ENCODE measurements around the gene GPR152.

GPR152 gene

DNA sequence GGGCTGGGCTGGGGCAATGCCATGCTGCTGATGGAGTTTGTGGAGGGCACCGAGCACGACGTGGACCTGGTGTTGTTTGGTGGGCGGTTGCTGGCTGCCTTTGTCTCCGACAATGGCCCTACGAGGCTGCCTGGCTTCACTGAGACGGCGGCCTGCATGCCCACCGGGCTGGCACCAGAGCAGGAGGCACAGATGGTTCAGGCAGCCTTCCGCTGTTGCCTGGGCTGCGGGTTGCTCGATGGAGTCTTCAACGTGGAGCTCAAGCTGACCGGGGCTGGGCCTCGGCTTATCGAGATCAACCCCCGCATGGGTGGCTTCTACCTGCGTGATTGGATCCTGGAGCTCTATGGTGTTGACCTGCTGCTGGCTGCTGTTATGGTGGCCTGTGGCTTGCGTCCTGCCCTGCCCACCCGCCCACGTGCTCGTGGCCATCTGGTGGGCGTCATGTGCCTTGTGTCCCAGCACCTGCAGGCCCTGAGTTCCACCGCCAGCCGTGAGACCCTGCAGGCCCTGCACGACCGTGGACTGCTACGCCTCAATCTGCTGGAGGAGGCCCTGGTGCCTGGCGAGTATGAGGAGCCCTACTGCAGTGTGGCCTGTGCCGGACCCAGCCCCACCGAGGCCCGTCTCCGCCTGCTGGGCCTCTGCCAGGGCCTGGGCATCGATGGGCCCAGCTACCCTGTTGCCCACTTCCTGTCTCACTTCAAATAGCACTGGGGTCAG lies 28.5 kb downstream of the GPR152 start:
- DNase-seq (ENCODE audit: low read depth in 2 of 2) = no peak

DNA sequence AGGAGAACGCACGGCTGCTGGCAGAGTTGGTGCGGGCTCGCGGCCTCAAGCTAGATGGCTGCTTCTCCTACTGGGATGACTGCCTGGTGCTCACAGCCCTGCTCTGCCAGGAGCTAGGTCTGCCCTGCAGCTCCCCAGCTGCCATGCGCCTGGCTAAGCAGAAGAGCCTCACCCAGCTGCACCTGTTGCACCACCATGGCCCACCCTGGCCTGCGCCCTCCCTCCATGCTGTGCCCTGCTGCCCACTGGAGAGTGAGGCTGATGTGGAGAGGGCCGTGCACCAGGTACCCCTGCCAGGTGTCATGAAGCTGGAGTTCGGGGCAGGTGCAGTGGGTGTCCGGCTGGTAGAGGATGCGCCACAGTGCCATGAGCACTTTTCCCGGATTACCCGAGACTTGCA lies 29.1 kb downstream of the GPR152 start:
- no peak for DNase-seq (ENCODE audit: low read depth in 2 of 2)

- DNase-seq (ENCODE audit: low read depth in 2 of 2) = no peak
Observed at GRCh38 chr11:67422891-67423290, 29.6 kb downstream of the GPR152 start.

DNA sequence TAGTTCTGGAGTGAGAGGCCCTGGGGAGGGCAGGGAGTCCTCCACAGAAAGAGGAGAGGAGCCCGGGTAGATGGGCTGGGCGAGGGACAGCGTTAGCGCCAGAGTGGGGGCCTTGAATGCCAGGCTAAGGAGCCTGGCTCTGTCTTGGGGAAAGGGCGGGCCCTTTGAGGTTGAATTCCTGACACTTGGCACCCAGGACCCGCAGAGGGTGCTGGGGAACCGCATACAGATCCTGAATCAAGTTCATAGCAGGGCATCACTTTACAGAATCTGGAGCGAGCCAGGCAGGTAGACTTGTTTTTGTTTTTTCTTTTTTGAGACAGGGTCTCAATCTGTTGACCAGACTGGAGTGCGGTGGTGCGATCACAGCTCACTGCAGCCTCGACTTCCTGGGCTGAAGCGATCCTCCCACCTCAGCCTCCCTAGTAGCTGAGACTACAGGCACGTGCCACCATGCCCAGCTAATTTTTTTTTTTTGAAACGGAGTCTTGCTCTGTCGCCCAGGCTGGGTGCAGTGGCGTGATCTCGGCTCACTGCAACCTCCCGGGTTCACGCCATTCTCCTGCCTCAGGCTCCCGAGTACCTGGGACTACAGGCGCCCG lies 31.0 kb downstream of the GPR152 start:
- DNase-seq (ENCODE audit: low read depth in 2 of 2) = no peak

GRCh38 chr11:67420646-67421429 lies 31.7 kb downstream of the GPR152 start:
- peak; percentile 98 to 100 for DNase-seq (ENCODE audit: low read depth in 2 of 2)

DNA sequence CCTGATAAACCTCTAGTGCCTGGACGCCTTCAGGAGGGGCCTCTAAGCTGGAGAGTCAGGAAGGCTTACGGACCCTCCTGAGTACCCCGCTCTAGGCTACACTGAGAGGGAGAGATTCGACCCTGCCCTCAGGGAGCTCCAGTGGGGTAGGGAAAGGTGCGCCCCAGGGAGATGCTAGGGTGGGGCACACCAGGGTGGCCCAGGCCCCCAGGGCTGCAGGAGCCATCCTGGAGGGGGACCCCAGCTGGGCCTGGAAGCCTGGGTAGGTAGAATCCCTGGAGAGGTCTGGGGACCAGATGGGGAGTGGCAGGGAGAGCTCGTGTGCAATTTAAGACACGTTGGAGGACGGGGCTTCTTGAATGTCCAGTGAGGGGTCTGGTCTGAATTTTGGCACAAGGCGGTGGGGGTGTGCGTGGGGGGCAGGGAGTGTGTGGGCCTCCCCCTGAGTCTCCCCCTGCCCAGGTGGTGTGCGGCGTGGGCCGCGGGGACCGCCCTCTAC lies 32.3 kb downstream of the GPR152 start:
- no peak for DNase-seq (ENCODE audit: low read depth in 2 of 2)

DNA sequence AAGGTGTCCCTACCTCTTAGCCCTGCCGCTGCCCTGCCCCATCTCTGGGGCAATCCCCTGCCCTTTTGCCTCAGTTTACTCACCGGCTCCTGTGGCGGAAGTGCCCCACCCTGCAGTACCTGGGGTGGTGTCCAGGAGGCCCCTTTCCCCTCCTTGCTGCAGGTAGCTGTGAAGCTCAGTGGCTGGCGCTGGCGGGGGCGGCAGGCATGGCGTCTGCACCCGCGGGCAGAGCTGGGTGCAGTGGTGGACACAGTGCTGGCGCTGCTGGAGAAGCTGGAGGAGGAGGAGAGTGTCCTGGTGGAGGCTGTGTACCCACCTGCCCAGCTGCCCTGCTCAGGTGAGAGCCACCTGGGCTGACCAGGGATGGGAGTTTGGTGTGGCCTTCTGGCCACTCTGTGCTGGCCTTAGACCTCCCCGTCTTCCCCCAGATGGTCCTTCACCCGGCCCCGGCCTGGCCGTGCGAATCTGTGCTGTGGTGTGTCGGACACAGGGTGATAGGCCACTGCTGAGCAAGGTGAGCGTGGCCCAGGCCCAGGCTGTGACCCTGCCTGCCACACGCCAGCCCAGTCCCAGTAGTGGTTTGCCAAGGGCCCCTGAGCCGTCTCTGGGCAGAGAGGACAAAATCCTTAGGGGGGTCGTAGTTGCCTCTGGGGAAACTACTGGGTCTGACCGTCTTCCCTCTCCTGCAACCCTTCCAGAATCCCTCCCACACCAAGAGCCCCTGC lies 33.0 kb downstream of the GPR152 start:
- DNase-seq (ENCODE audit: low read depth in 2 of 2) = no peak

GRCh38 chr11:67418476-67419281 lies 33.9 kb downstream of the GPR152 start:
- no peak for DNase-seq (ENCODE audit: low read depth in 2 of 2)

DNA sequence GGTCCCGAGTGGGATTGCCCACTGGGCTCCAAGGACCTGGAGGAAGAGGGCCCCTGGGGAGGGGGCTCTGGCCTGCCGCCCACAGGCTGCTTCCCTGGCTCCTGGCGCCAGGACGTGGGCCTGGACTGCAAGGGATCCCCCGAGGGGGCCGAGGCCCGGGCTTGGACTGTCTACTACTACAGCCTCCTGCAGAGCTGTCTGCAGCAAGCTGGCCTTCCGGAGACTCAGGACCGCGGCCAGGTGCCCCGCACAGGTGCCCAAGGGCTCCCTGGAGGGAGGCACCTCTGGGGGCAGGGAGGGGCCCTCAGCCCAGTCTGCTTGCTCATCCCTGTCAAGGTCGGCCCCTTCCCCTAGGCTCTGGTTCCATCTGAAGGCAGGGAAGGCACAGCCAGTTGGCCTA lies 35.1 kb downstream of the GPR152 start:
- DNase-seq (ENCODE audit: low read depth in 2 of 2) = no peak

DNA sequence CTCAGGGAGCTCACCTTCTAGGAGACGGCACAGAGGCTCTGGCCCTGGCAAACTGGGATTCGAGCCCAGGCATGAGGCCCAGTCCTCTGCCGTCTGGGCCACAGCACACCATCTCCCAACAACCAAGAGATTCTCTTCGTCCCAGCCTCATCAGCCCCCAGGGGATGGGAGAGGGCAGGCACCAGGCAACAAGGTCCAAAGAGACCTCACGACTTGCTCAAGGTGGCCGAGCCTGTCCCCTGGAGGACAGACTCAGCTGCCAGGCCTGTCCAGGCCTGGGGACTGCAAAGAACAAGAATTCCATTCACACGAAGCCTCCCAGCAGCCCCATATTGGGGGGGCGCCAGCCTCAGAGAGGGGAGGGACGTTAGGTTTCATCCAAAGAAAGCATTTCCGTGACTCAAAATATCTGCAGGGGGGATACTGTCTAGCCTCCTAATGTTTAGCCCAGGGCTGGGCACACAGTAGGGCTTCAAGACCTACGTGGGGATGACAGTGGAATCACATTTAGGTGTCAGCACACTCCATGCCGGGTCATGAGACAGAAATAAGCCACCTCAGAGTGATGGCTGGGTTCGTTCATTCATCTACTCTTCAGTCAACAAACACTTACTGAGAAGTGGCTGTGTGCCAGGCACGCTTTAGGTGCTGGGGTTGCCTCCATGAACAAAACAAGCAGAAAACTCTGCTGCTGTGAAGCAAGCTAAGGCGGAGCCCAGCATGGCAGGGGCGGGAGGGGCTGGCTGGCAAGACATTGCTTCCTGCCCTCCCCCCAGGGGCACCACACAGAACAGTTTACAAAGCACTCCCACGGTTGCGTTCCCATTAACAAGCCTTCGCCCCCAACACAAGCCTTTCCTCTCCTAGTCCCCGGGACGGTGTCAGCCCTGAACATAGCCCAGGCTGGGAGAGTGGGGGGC lies 35.9 kb downstream of the GPR152 start:
- no peak for DNase-seq (ENCODE audit: low read depth in 2 of 2)

- DNase-seq (ENCODE audit: low read depth in 2 of 2) = no peak
Observed at GRCh38 chr11:67415501-67416304, 36.8 kb downstream of the GPR152 start, which contains the start of gene CARNS1. Gene CARNS1, plus strand, starts transcription at chr11:67415678. Its CDS starts 522 bp downstream, at chr11:67416200.

GRCh38 chr11:67413266-67413849 lies 39.2 kb downstream of the GPR152 start:
- no peak for DNase-seq (ENCODE audit: low read depth in 2 of 2)

DNA sequence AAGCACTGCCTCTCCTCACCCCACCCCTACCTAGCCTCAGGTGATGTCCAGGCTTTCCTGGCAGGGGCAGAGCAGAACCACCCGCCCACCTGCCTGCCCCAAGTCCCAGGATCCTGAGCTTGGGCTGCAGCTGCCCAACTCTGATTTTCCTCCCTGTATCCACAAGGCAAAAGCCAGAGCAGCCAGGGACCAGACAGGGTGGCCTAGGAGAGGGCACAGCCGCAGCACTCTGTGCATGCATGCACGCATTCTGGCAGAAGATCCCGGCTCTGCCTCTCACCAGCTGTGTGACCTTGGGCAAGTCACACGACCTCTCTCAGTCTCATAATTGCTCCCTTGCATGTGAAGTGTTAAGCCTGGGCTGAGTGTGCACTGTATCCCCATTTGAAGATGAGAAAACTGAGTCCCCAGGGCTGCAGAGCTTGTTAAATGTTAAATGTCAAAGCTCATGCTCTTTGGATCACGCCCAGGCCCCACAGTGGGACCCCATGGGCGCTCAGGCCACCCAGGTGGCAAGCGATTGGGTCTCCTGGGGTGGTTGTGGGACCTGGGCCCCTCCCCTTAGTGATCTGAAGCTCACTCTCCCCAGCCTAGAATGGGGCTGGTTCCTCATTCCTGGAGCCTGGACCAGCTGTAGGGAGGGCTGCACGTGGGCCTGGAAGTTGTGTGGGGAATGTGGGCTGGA lies 39.9 kb downstream of the GPR152 start:
- no peak for DNase-seq (ENCODE audit: low read depth in 2 of 2)

- no peak for DNase-seq (ENCODE audit: low read depth in 2 of 2)
Observed at GRCh38 chr11:67411785-67412152, 40.8 kb downstream of the GPR152 start.

DNA sequence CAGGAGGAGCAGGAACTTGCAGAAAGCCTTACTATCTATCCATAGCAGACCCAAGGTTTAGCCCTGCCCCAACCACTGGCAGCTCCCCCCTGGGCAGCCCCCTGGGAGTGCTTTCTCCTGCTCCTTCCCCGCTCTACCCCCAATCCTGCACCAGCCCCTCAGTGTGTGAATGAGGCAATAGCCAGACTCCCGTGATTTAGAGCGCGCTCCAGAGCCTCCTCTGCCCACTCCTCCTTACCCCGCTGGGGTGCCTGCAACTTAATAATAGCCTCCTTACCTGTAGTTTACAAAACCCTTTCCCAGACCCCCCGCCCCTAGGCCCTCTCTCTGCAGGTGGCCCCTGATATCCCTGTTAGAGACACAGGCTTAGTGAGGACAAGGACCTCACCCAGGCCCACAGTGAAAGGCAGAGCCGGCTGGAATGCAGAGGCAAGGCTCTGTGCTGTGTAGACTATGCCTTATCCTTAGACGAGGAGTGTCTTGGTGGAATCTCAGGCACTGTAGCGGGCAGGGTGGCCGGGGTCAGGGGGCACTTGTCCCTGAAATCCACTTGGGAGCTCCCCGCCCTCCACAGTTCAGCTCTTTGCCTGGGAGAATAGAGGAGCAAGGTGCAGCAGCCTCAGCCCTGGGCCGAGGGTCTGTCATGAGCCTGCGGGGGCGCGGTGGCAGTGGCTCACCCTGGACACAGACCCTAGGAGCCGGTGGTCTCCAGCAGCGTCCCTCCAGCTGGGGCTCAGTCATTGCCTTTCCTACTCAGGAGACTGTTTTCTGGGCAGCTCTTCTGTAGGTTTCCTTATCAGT lies 41.3 kb downstream of the GPR152 start:
- no peak for DNase-seq (ENCODE audit: low read depth in 2 of 2)

DNA sequence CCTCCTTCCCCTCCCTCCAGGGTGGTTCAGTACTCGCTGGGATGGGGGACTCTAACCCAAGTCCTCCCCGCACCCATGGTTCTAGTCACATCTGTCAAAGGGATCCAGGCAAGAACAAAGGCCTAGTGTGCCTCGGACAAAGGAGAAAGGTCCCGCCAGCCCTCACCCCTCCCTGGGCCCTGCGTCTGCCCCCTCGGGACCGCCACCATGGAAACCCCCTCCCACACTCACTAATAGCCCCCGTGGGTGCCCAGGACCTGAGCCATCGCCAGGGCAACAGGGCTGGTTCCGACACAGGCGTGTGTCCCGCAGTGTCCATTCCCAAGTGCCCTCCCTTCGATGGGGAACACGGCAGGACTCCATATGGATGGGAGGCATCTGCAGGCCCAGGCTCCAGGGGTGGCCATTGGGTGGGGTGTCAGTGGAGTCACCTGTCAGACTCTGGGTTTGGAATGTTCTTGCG lies 42.1 kb downstream of the GPR152 start:
- no peak for DNase-seq (ENCODE audit: low read depth in 2 of 2)

GRCh38 chr11:67409781-67410368 lies 42.7 kb downstream of the GPR152 start:
- no peak for DNase-seq (ENCODE audit: low read depth in 2 of 2)

All from stimulated activated CD8-positive, alpha-beta memory T cell treated with anti-CD3 and anti-CD28 coated beads, Interleukin-2, amount 100 ng/mL, for 48 hours (primary cell).